K562 (cell line): Measurements from ENCODE around the gene UNC119.

Experiments
- EZH2 ChIP-seq: IDR thresholded peaks from 2 replicates; pipeline ENCODE4 v1.6.1; 2012; ENCODE audit warnings: low read depth, mild to moderate bottlenecking, inconsistent platforms, low read length, borderline replicate concordance
- MEF2D ChIP-seq: conservative IDR thresholded peaks from 2 replicates; pipeline ENCODE4 v1.6.1; 2016; ENCODE audit warnings: low read depth, missing genetic modification characterization, missing compliant biosample characterization
- RAD21 ChIP-seq, 2 experiments: fragments of 250-450 bp in 1 of 2; fragments of 450-650 bp in 1 of 2; sonication (Bioruptor Pico) in 1 of 2; formaldehyde crosslinking in 1 of 2; IDR thresholded peaks in 1 of 2; conservative IDR thresholded peaks in 1 of 2; 2 replicates each; pipeline versions ENCODE4 v1.4.0 to v1.8.0; 2020 to 2022; ENCODE audit warnings: mild to moderate bottlenecking in 2 of 2, moderate library complexity in 1 of 2
- SETDB1 ChIP-seq: IDR thresholded peaks from one replicate; pipeline ENCODE4 v1.6.1; 2012; ENCODE audit warnings: low read length, control low read depth, inconsistent platforms
- SFPQ ChIP-seq: fragments of 200-400 bp; formaldehyde crosslinking; IDR thresholded peaks from 2 replicates; pipeline ENCODE4 v1.6.1; 2017; ENCODE audit warnings: mild to moderate bottlenecking, low read depth, low read length, moderate library complexity
- TEAD4 ChIP-seq, 2 experiments: sonication (generic) in 1 of 2; formaldehyde crosslinking in 1 of 2; IDR thresholded peaks; 2 replicates each; pipeline versions ENCODE4 v1.6.1 to v1.8.0; 2012 to 2022; ENCODE audit warnings: borderline replicate concordance in 1 of 2, inconsistent platforms in 1 of 2, low read length in 1 of 2, mild to moderate bottlenecking in 1 of 2, missing genetic modification reagents in 1 of 2
- ZKSCAN8 ChIP-seq: fragments of 200-800 bp; sonication (Bioruptor generic); IDR thresholded peaks from 2 replicates; pipeline ENCODE4 v1.6.1; 2016; ENCODE audit warnings: missing genetic modification characterization, missing compliant biosample characterization
- ZNF140 ChIP-seq: fragments of 250-450 bp; sonication (Bioruptor Pico); IDR thresholded peaks from 2 replicates; pipeline ENCODE4 v1.8.0; 2021; ENCODE audit warnings: moderate library complexity, mild to moderate bottlenecking, inconsistent platforms
- ZNF175 ChIP-seq: fragments of 200-800 bp; sonication (Bioruptor generic); IDR thresholded peaks from 2 replicates; pipeline ENCODE4 v1.6.1; 2016; ENCODE audit warnings: low read depth, mild to moderate bottlenecking, missing genetic modification characterization, missing compliant biosample characterization
- ZNF282 ChIP-seq: sonication (generic); formaldehyde crosslinking; IDR thresholded peaks from 2 replicates; pipeline ENCODE4 v1.8.1; 2023; ENCODE audit warnings: missing genetic modification reagents
- TF ChIP-seq, protein P1 (sequence below): fragments of 250-450 bp; sonication (Bioruptor Pico); IDR thresholded peaks from 2 replicates; pipeline ENCODE4 v1.5.0; 2021; ENCODE audit warnings: mild to moderate bottlenecking, borderline replicate concordance
- TF ChIP-seq, protein P2 (sequence below), 3 experiments: IDR thresholded peaks in 2 of 3; conservative IDR thresholded peaks in 1 of 3; 2 replicates each; pipeline ENCODE4 v1.5.1; 2011 to 2012; ENCODE audit warnings: low read length in 3 of 3, mild to moderate bottlenecking in 3 of 3, control low read depth in 2 of 3, improper control_type of control experiment in 1 of 3, inconsistent platforms in 1 of 3, low read depth in 1 of 3, mixed read lengths in 1 of 3, moderate library complexity in 1 of 3; ENCODE audit not compliant: insufficient read depth in 2 of 3

DNA sequence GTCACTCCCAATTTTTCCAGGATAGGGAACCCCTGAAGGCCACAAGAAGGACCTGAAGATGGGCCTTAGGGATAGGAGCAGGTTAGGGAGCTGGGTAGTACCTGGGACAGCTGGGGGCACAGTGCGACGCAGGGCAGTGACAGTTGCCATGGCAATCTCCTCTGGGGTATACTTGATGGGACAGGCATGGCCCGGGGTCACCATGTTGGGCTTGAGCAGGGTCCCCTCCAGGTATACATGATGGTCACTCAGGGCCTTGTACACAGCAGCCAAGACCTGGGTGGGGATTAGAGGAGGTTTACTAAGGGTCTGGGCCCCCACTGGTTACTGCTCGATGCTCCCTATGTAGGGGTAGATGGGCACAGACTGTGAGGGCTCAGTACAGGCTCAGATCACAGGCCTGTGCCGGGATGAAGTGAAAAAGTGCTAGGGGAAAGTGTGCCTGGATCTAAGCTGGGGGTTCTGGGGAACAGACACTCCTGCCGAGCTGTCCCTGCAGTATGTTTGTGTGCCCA is 21.6 kb upstream of the UNC119 start:
- no peak for TF ChIP-seq ZNF282
- TF ChIP-seq ZNF175 (CRISPR knock-in tag), result no peak
- TF ChIP-seq SFPQ, result no peak
- TF ChIP-seq MEF2D (tag), result no peak
- no peak for TF ChIP-seq ZKSCAN8 (CRISPR knock-in tag)
- no peak for TF ChIP-seq RAD21 (CRISPR knock-in tag; conservative IDR thresholded peaks at IDR 0.05 in 1 of 2, IDR thresholded peaks at IDR 0.05 in 1 of 2)
- TF ChIP-seq, protein P1, sequence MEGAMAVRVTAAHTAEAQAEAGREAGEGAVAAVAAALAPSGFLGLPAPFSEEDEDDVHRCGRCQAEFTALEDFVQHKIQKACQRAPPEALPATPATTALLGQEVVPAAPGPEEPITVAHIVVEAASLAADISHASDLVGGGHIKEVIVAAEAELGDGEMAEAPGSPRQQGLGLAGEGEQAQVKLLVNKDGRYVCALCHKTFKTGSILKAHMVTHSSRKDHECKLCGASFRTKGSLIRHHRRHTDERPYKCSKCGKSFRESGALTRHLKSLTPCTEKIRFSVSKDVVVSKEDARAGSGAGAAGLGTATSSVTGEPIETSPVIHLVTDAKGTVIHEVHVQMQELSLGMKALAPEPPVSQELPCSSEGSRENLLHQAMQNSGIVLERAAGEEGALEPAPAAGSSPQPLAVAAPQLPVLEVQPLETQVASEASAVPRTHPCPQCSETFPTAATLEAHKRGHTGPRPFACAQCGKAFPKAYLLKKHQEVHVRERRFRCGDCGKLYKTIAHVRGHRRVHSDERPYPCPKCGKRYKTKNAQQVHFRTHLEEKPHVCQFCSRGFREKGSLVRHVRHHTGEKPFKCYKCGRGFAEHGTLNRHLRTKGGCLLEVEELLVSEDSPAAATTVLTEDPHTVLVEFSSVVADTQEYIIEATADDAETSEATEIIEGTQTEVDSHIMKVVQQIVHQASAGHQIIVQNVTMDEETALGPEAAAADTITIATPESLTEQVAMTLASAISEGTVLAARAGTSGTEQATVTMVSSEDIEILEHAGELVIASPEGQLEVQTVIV (CRISPR knock-in tag), result no peak
- TF ChIP-seq, protein P2, sequence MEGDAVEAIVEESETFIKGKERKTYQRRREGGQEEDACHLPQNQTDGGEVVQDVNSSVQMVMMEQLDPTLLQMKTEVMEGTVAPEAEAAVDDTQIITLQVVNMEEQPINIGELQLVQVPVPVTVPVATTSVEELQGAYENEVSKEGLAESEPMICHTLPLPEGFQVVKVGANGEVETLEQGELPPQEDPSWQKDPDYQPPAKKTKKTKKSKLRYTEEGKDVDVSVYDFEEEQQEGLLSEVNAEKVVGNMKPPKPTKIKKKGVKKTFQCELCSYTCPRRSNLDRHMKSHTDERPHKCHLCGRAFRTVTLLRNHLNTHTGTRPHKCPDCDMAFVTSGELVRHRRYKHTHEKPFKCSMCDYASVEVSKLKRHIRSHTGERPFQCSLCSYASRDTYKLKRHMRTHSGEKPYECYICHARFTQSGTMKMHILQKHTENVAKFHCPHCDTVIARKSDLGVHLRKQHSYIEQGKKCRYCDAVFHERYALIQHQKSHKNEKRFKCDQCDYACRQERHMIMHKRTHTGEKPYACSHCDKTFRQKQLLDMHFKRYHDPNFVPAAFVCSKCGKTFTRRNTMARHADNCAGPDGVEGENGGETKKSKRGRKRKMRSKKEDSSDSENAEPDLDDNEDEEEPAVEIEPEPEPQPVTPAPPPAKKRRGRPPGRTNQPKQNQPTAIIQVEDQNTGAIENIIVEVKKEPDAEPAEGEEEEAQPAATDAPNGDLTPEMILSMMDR (IDR thresholded peaks at IDR 0.05 in 2 of 3, conservative IDR thresholded peaks at IDR 0.05 in 1 of 3; ENCODE audit: insufficient read depth in 2 of 3, low read depth in 1 of 3, low read length in 3 of 3), result no peak
- TF ChIP-seq EZH2, result no peak
- TF ChIP-seq TEAD4 (IDR thresholded peaks at IDR 0.05; ENCODE audit: low read length), result no peak
- TF ChIP-seq TEAD4 (CRISPR knock-in tag; IDR thresholded peaks at IDR 0.05; ENCODE audit: borderline replicate concordance), result no peak
- no peak for TF ChIP-seq ZNF140
- TF ChIP-seq SETDB1, result no peak
